Measurements from ENCODE around the gene OGFR.

Gene OGFR

GRCh38 chr20:62831361-62831788 is 26.7 kb downstream of the OGFR start:
- no peak for ATAC-seq
- TF ChIP-seq ISL1 (CRISPR knock-in tag; IDR thresholded peaks at IDR 0.05) (no peak), ZFP30 (CRISPR knock-in tag; IDR thresholded peaks at IDR 0.05) (no peak), CREB5 (CRISPR knock-in tag; IDR thresholded peaks at IDR 0.05; ENCODE audit: low read depth) (no peak), CSRNP3 (CRISPR knock-in tag; IDR thresholded peaks at IDR 0.05) (no peak), ZFP3 (CRISPR knock-in tag; IDR thresholded peaks at IDR 0.05) (no peak), ESRRG (CRISPR knock-in tag; IDR thresholded peaks at IDR 0.05) (no peak), ZNF70 (CRISPR knock-in tag; IDR thresholded peaks at IDR 0.05) (no peak), ARNTL (CRISPR knock-in tag; IDR thresholded peaks at IDR 0.05; ENCODE audit: borderline replicate concordance, low read depth) (no peak), CSDC2 (CRISPR knock-in tag; IDR thresholded peaks at IDR 0.05) (no peak), PATZ1 (CRISPR knock-in tag; IDR thresholded peaks at IDR 0.05; ENCODE audit: borderline replicate concordance) (no peak), OSR1 (CRISPR knock-in tag; IDR thresholded peaks at IDR 0.05) (no peak)

GRCh38 chr20:62831854-62832211 is 27.2 kb downstream of the OGFR start:
- ATAC-seq = no peak
- TF ChIP-seq ESRRG (CRISPR knock-in tag; IDR thresholded peaks at IDR 0.05) = no peak
- TF ChIP-seq OSR1 (CRISPR knock-in tag; IDR thresholded peaks at IDR 0.05) = no peak
- TF ChIP-seq ISL1 (CRISPR knock-in tag; IDR thresholded peaks at IDR 0.05) = no peak
- TF ChIP-seq ZNF565 (CRISPR knock-in tag; conservative IDR thresholded peaks at IDR 0.05; ENCODE audit: low read depth) = no peak
- no peak for TF ChIP-seq ARNTL (CRISPR knock-in tag; IDR thresholded peaks at IDR 0.05; ENCODE audit: borderline replicate concordance, low read depth)
- no peak for TF ChIP-seq TOX (CRISPR knock-in tag; IDR thresholded peaks at IDR 0.05; ENCODE audit: borderline replicate concordance)
- TF ChIP-seq TSHZ2 (CRISPR knock-in tag; IDR thresholded peaks at IDR 0.05) = no peak
- no peak for TF ChIP-seq ZC3H10 (CRISPR knock-in tag; IDR thresholded peaks at IDR 0.05)
- no peak for TF ChIP-seq ZNF70 (CRISPR knock-in tag; IDR thresholded peaks at IDR 0.05)
- no peak for TF ChIP-seq CSDC2 (CRISPR knock-in tag; IDR thresholded peaks at IDR 0.05)
- TF ChIP-seq CSRNP3 (CRISPR knock-in tag; IDR thresholded peaks at IDR 0.05) = no peak
- TF ChIP-seq ZNF8 (CRISPR knock-in tag; IDR thresholded peaks at IDR 0.05) = no peak
- TF ChIP-seq CREB5 (CRISPR knock-in tag; IDR thresholded peaks at IDR 0.05; ENCODE audit: low read depth) = no peak

GRCh38 chr20:62832212-62832922 is 27.7 kb downstream of the OGFR start:
- ATAC-seq = no peak
- TF ChIP-seq TCF4 (CRISPR knock-in tag; IDR thresholded peaks at IDR 0.05; ENCODE audit: borderline replicate concordance) = no peak
- no peak for TF ChIP-seq TSHZ2 (CRISPR knock-in tag; IDR thresholded peaks at IDR 0.05)
- no peak for TF ChIP-seq ARNTL (CRISPR knock-in tag; IDR thresholded peaks at IDR 0.05; ENCODE audit: borderline replicate concordance, low read depth)
- no peak for TF ChIP-seq RARB (CRISPR knock-in tag; IDR thresholded peaks at IDR 0.05)
- TF ChIP-seq PATZ1 (CRISPR knock-in tag; IDR thresholded peaks at IDR 0.05; ENCODE audit: borderline replicate concordance) = no peak
- TF ChIP-seq ESRRG (CRISPR knock-in tag; IDR thresholded peaks at IDR 0.05) = no peak
- no peak for TF ChIP-seq ZNF8 (CRISPR knock-in tag; IDR thresholded peaks at IDR 0.05)
- no peak for TF ChIP-seq CSDC2 (CRISPR knock-in tag; IDR thresholded peaks at IDR 0.05)
- no peak for TF ChIP-seq ISL1 (CRISPR knock-in tag; IDR thresholded peaks at IDR 0.05)
- TF ChIP-seq ZFP30 (CRISPR knock-in tag; IDR thresholded peaks at IDR 0.05) = no peak
- TF ChIP-seq ZNF565 (CRISPR knock-in tag; conservative IDR thresholded peaks at IDR 0.05; ENCODE audit: low read depth) = no peak
- no peak for TF ChIP-seq GLIS3 (CRISPR knock-in tag; IDR thresholded peaks at IDR 0.05)

Measured in SK-N-SH treated with all-trans-retinoic acid at 6 μM for 48 hours (cell line).